Astrocyte (in vitro differentiated cells and primary cell): Measurements from ENCODE around the gene CSH2. TPM values are rescaled to one million over a fixed set of nuclear protein-coding genes. Genes with fewer than 3 reads are reported as not detected.
A peak's percentile ranks its signal among the peaks of the same experiment; 100 is the strongest.

Experiments used
- DNase-seq: peaks from one replicate; pipeline ENCODE4 v3.0.0-alpha.2; 2010; ENCODE audit warnings: low read depth
- FAIRE-seq: peaks from 2 replicates; lab custom pipeline; 2011; peaks lifted over from hg19 to GRCh38; lab: Jason Lieb, UNC
- H2AFZ ChIP-seq: 2 replicates; pipeline ENCODE4 v1.6.0; 2012; ENCODE audit warnings: low read depth, low read length, inconsistent platforms
- H3K27ac ChIP-seq: 2 replicates; pipeline ENCODE4 v1.5.1; 2011; ENCODE audit warnings: low read depth, low read length, inconsistent platforms
- H3K27me3 ChIP-seq: 2 replicates; pipeline ENCODE4 v1.6.0; 2011; ENCODE audit warnings: low read length, inconsistent platforms; ENCODE audit not compliant: insufficient read depth
- H3K36me3 ChIP-seq: 2 replicates; pipeline ENCODE4 v1.5.1; 2011; ENCODE audit warnings: low read length, inconsistent platforms; ENCODE audit not compliant: insufficient read depth
- H3K4me1 ChIP-seq: 2 replicates; pipeline ENCODE4 v1.5.1; 2011; ENCODE audit warnings: low read length, inconsistent platforms; ENCODE audit not compliant: insufficient read depth
- H3K4me2 ChIP-seq: 2 replicates; pipeline ENCODE4 v1.6.0; 2012; ENCODE audit warnings: low read length, inconsistent platforms
- H3K4me3 ChIP-seq: 2 replicates; pipeline ENCODE4 v1.5.1; 2011; ENCODE audit warnings: low read depth, mild to moderate bottlenecking, low read length, inconsistent platforms; ENCODE audit not compliant: insufficient read depth
- H3K79me2 ChIP-seq: 2 replicates; pipeline ENCODE4 v1.6.0; 2012; ENCODE audit warnings: mild to moderate bottlenecking, low read length, inconsistent platforms; ENCODE audit not compliant: insufficient read depth
- H3K9ac ChIP-seq: 2 replicates; pipeline ENCODE4 v1.6.0; 2012; ENCODE audit warnings: mild to moderate bottlenecking, low read length, inconsistent platforms
- H3K9me3 ChIP-seq: 2 replicates; pipeline ENCODE4 v1.5.1; 2012; ENCODE audit warnings: low read depth, mild to moderate bottlenecking, low read length, inconsistent platforms; ENCODE audit not compliant: insufficient read depth
- H4K20me1 ChIP-seq: 2 replicates; pipeline ENCODE4 v1.6.0; 2012; ENCODE audit warnings: low read length, inconsistent platforms; ENCODE audit not compliant: insufficient read depth
- H3K27ac Mint-ChIP-seq: one replicate; pipeline ENCODE4 v1.8.0; 2021; ENCODE audit warnings: mild to moderate bottlenecking, mixed read lengths; ENCODE audit not compliant: unreplicated experiment
- H3K27me3 Mint-ChIP-seq: one replicate; pipeline ENCODE4 v1.8.0; 2021; ENCODE audit warnings: low read depth, mixed read lengths; ENCODE audit not compliant: unreplicated experiment
- H3K36me3 Mint-ChIP-seq: one replicate; pipeline ENCODE4 v1.8.0; 2021; ENCODE audit warnings: low read depth, mixed read lengths; ENCODE audit not compliant: unreplicated experiment
- H3K4me1 Mint-ChIP-seq: one replicate; pipeline ENCODE4 v1.8.0; 2021; ENCODE audit warnings: low read depth, mixed read lengths; ENCODE audit not compliant: unreplicated experiment
- H3K4me3 Mint-ChIP-seq: one replicate; pipeline ENCODE4 v1.8.0; 2021; ENCODE audit warnings: mild to moderate bottlenecking, moderate library complexity, mixed read lengths; ENCODE audit not compliant: unreplicated experiment
- H3K9me3 Mint-ChIP-seq: one replicate; pipeline ENCODE4 v1.8.0; 2021; ENCODE audit warnings: mild to moderate bottlenecking, mixed read lengths; ENCODE audit not compliant: unreplicated experiment
- CTCF ChIP-seq: IDR thresholded peaks from 2 replicates; pipeline ENCODE4 v1.5.1; 2011; ENCODE audit warnings: low read depth, mild to moderate bottlenecking, inconsistent platforms, low read length, moderate library complexity; ENCODE audit not compliant: insufficient read depth
- EZH2 ChIP-seq: IDR thresholded peaks from 2 replicates; pipeline ENCODE4 v1.6.1; 2012; ENCODE audit warnings: mild to moderate bottlenecking, low read length, inconsistent platforms; ENCODE audit not compliant: insufficient read depth
- total RNA-seq: library from RNA; stranded (reverse); gene quantifications from 2 replicates; pipeline ENCODE4 v1.2.1, GENCODE V29; 2021

CSH2 gene
- total RNA-seq, 1 donor from 2014 or later: 4.3 TPM

DNA sequence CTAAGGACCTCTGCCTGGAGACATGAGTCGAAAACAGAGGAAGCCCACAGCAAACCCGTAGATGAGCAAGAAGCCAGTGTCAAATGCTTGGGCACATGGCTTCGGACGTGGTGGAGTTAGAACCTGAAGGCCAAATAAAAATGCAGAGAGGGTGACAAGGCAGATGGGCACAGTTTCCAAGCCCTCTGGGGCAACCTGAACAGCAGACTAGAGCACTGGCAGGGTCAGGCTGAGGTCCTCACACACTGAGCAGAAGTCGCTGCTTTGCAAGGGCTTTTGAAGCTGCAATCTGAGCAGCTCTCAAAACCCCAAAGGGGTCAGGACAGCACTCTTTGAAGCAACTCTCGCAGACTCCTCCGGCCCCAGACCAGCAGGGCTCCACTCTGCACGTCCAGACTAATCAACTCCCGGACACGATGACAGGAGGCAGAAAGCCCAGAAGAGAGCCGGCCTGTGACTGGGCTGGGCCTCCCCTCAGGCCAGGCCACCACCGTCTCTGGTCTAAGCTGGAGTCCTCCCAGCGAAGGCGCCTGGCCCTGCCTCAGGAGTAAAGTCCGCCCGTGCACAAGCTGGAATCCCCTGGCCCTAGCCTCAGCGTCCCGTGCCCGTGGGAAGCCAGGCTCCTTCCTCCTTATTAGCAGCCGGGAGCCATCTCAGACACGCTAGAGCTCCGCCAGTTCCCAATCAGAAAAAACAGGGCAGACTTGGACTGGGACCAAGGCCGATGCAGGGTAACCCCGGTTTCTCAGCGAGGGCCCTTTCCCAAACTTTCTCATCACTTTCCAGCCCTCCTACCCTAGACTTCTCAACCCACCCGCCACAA lies 31.9 kb downstream of the CSH2 start:
- Mint-ChIP-seq H3K36me3 (no peaks in the 10 kb centered on the region), H3K27ac (peak overlapping the region; percentile 89), H3K4me1 (peaks cover 7% of the 10 kb centered on the region), H3K9me3 (no peaks in the 10 kb centered on the region), H3K27me3 (no peaks in the 10 kb centered on the region), H3K4me3 (peak overlapping the region; percentile 94)
- peak overlapping the region; percentile 92 for H3K9ac ChIP-seq
- peak overlapping the region; percentile 70 for H2AFZ ChIP-seq
- H3K36me3 ChIP-seq: no peaks in the 10 kb centered on the region
- FAIRE-seq: no peak
- H3K27me3 ChIP-seq: no peaks in the 10 kb centered on the region
- peak overlapping the region; percentile 60 for H3K27ac ChIP-seq
- TF ChIP-seq CTCF: no peak
- TF ChIP-seq EZH2: no peak
- H3K4me3 ChIP-seq: peak overlapping the region; percentile 88
- H3K4me1 ChIP-seq: peaks cover 14% of the 10 kb centered on the region
- peaks cover 53% of the 10 kb centered on the region for H4K20me1 ChIP-seq
- H3K9me3 ChIP-seq: no peaks in the 10 kb centered on the region
- peaks cover 55% of the 10 kb centered on the region for H3K79me2 ChIP-seq
- H3K4me2 ChIP-seq: peak overlapping the region; percentile 100
- DNase-seq: peak; percentile 18

GRCh38 chr17:63840591-63841349 lies 32.7 kb downstream of the CSH2 start:
- H2AFZ ChIP-seq: no peak overlapping the region
- no peak for FAIRE-seq
- Mint-ChIP-seq H3K36me3 (no peaks in the 10 kb centered on the region), H3K27ac (peak overlapping the region; percentile 89), H3K4me1 (peaks cover 7% of the 10 kb centered on the region), H3K4me3 (peak overlapping the region; percentile 94), H3K9me3 (no peaks in the 10 kb centered on the region), H3K27me3 (no peaks in the 10 kb centered on the region)
- no peak overlapping the region for H3K27ac ChIP-seq
- peak overlapping the region; percentile 100 for H3K4me2 ChIP-seq
- H3K9ac ChIP-seq: peak overlapping the region; percentile 92
- peak overlapping the region; percentile 88 for H3K4me3 ChIP-seq
- H3K4me1 ChIP-seq: peaks cover 14% of the 10 kb centered on the region
- no peak for DNase-seq
- peaks cover 53% of the 10 kb centered on the region for H4K20me1 ChIP-seq
- no peaks in the 10 kb centered on the region for H3K27me3 ChIP-seq
- H3K36me3 ChIP-seq: peaks cover 5% of the 10 kb centered on the region
- no peaks in the 10 kb centered on the region for H3K9me3 ChIP-seq
- peaks cover 57% of the 10 kb centered on the region for H3K79me2 ChIP-seq
- TF ChIP-seq CTCF: no peak
- no peak for TF ChIP-seq EZH2
